H9 (cell line): Measurements from ENCODE around the gene PRCD. TPM values are rescaled to one million over a fixed set of nuclear protein-coding genes. Genes with fewer than 3 reads are reported as not detected.

Experiments
- DNase-seq: peaks from one replicate; pipeline ENCODE4 v3.0.0-alpha.2; 2017
- H2AFZ ChIP-seq: one replicate; pipeline ENCODE4 v1.6.1; 2013; ENCODE audit warnings: mild to moderate bottlenecking, low read length, control low read depth, moderate library complexity
- H2AK5ac ChIP-seq: 2 replicates; pipeline ENCODE4 v1.6.1; 2013; ENCODE audit warnings: low read length, control low read depth, mixed read lengths; ENCODE audit not compliant: insufficient read length
- H2BK120ac ChIP-seq: one replicate; pipeline ENCODE4 v1.6.1; 2013; ENCODE audit warnings: low read depth, mild to moderate bottlenecking, low read length, control low read depth, inconsistent platforms; ENCODE audit not compliant: poor library complexity, severe bottlenecking
- H2BK12ac ChIP-seq: 2 replicates; pipeline ENCODE4 v1.6.1; 2013; ENCODE audit warnings: low read length, control low read depth, mixed read lengths, low read depth; ENCODE audit not compliant: insufficient read length
- H2BK15ac ChIP-seq: 2 replicates; pipeline ENCODE4 v1.6.1; 2013; ENCODE audit warnings: low read depth, low read length, control low read depth
- H2BK20ac ChIP-seq: one replicate; pipeline ENCODE4 v1.6.1; 2013; ENCODE audit warnings: low read depth, mild to moderate bottlenecking, low read length, control low read depth, inconsistent platforms; ENCODE audit not compliant: poor library complexity, severe bottlenecking
- H2BK5ac ChIP-seq: 2 replicates; pipeline ENCODE4 v1.6.1; 2013; ENCODE audit warnings: low read length, control low read depth, mixed read lengths; ENCODE audit not compliant: insufficient read length
- H3K14ac ChIP-seq: 2 replicates; pipeline ENCODE4 v1.6.1; 2013; ENCODE audit warnings: low read length, control low read depth; ENCODE audit not compliant: insufficient read depth
- H3K18ac ChIP-seq: 2 replicates; pipeline ENCODE4 v1.6.1; 2013; ENCODE audit warnings: low read depth, mild to moderate bottlenecking, mixed read lengths, low read length, control low read depth; ENCODE audit not compliant: insufficient read length
- H3K23ac ChIP-seq: 2 replicates; pipeline ENCODE4 v1.6.1; 2013; ENCODE audit warnings: low read length, control low read depth, mixed read lengths, low read depth; ENCODE audit not compliant: insufficient read length
- H3K23me2 ChIP-seq: 2 replicates; pipeline ENCODE4 v1.6.1; 2013; ENCODE audit warnings: low read depth, mild to moderate bottlenecking, mixed read lengths, low read length, control low read depth; ENCODE audit not compliant: insufficient read length, poor library complexity, severe bottlenecking
- H3K27ac ChIP-seq: 2 replicates; pipeline ENCODE4 v1.5.1; 2013; ENCODE audit warnings: low read length, control low read depth, mixed read lengths, low read depth; ENCODE audit not compliant: insufficient read length
- H3K27me3 ChIP-seq: 2 replicates; pipeline ENCODE4 v1.6.1; 2013; ENCODE audit warnings: low read length, control low read depth, inconsistent platforms; ENCODE audit not compliant: insufficient read depth
- H3K4ac ChIP-seq: 2 replicates; pipeline ENCODE4 v1.6.1; 2013; ENCODE audit warnings: low read depth, mild to moderate bottlenecking, control low read depth, inconsistent platforms, low read length, moderate library complexity
- H3K4me1 ChIP-seq: 2 replicates; pipeline ENCODE4 v1.6.1; 2013; ENCODE audit warnings: low read length, control low read depth, inconsistent platforms; ENCODE audit not compliant: insufficient read depth
- H3K4me2 ChIP-seq: 2 replicates; pipeline ENCODE4 v1.6.1; 2013; ENCODE audit warnings: low read length, control low read depth, mixed read lengths; ENCODE audit not compliant: insufficient read length, insufficient read depth
- H3K56ac ChIP-seq: 2 replicates; pipeline ENCODE4 v1.6.1; 2013; ENCODE audit warnings: low read depth, mild to moderate bottlenecking, mixed read lengths, low read length, control low read depth; ENCODE audit not compliant: insufficient read length
- H3K79me1 ChIP-seq: 2 replicates; pipeline ENCODE4 v1.6.1; 2013; ENCODE audit warnings: low read depth, mild to moderate bottlenecking, moderate library complexity, low read length, control low read depth, inconsistent platforms; ENCODE audit not compliant: insufficient read depth, poor library complexity, severe bottlenecking
- H3K79me2 ChIP-seq: 2 replicates; pipeline ENCODE4 v1.6.1; 2013; ENCODE audit warnings: low read length, control low read depth, inconsistent platforms; ENCODE audit not compliant: insufficient read depth
- H3K9ac ChIP-seq: 2 replicates; pipeline ENCODE4 v1.6.1; 2013; ENCODE audit warnings: low read length, control low read depth, mixed read lengths; ENCODE audit not compliant: insufficient read length; ENCODE audit errors: extremely low read depth
- H3K9me3 ChIP-seq: one replicate; pipeline ENCODE4 v1.6.1; 2013; ENCODE audit warnings: low read depth, low read length, inconsistent platforms; ENCODE audit not compliant: control insufficient read depth
- H3T11ph ChIP-seq: one replicate; pipeline ENCODE4 v1.6.1; 2013; ENCODE audit warnings: mild to moderate bottlenecking, low read length, control low read depth, inconsistent platforms
- H4K20me1 ChIP-seq: one replicate; pipeline ENCODE4 v1.6.1; 2013; ENCODE audit not compliant: control insufficient read depth, insufficient read length, insufficient read depth
- H4K5ac ChIP-seq: 2 replicates; pipeline ENCODE4 v1.6.1; 2013; ENCODE audit warnings: low read depth, mild to moderate bottlenecking, mixed read lengths, low read length, control low read depth; ENCODE audit not compliant: insufficient read length
- H4K8ac ChIP-seq: replicated peaks from 2 replicates; pipeline ENCODE4 v1.6.1; 2013; ENCODE audit warnings: low read length, control low read depth, mixed read lengths, low read depth; ENCODE audit not compliant: insufficient read length
- H4K91ac ChIP-seq: 2 replicates; pipeline ENCODE4 v1.6.1; 2013; ENCODE audit warnings: low read depth, mild to moderate bottlenecking, moderate library complexity, mixed read lengths, low read length, control low read depth; ENCODE audit not compliant: insufficient read length
- H3K27ac Mint-ChIP-seq, 3 experiments: 2 replicates in 2 of 3; 3 replicates in 1 of 3; pipeline ENCODE4 v1.8.0; 2020 to 2021; ENCODE audit warnings: mixed read lengths in 3 of 3, mild to moderate bottlenecking in 1 of 3, moderate library complexity in 1 of 3
- H3K27me3 Mint-ChIP-seq: 2 replicates; pipeline ENCODE4 v1.8.0; 2021; ENCODE audit warnings: low read depth, mild to moderate bottlenecking, moderate library complexity, mixed read lengths
- H3K36me3 Mint-ChIP-seq, 3 experiments: 2 replicates in 2 of 3; 3 replicates in 1 of 3; pipeline ENCODE4 v1.8.0; 2020 to 2021; ENCODE audit warnings: low read depth in 3 of 3, mixed read lengths in 3 of 3; ENCODE audit not compliant: insufficient read depth in 1 of 3
- H3K4me1 Mint-ChIP-seq, 2 experiments: 2 replicates each; pipeline ENCODE4 v1.8.0; 2020; ENCODE audit warnings: mixed read lengths in 2 of 2
- H3K4me3 Mint-ChIP-seq, 2 experiments: 2 replicates in 1 of 2; 3 replicates in 1 of 2; pipeline ENCODE4 v1.8.0; 2020 to 2021; ENCODE audit warnings: mild to moderate bottlenecking in 2 of 2, mixed read lengths in 2 of 2, moderate library complexity in 1 of 2
- H3K9me3 Mint-ChIP-seq, 2 experiments: 2 replicates in 1 of 2; 3 replicates in 1 of 2; pipeline ENCODE4 v1.8.0; 2020; ENCODE audit warnings: mild to moderate bottlenecking in 2 of 2, mixed read lengths in 2 of 2, moderate library complexity in 1 of 2
- WGBS: extraction: QIAGEN DNeasy Blood & Tissue Kit; methylation state at CpG from one replicate; pipeline ENCODE4 v1.1.7; 2013; ENCODE audit warnings: missing lambda C conversion rate, low lambda C conversion rate, mixed read lengths; ENCODE audit not compliant: insufficient read length; ENCODE audit errors: extremely low coverage; 5-methylcytosine and 5-hydroxymethylcytosine counted together
- total RNA-seq: library from RNA; stranded (reverse); gene quantifications from 2 replicates; pipeline ENCODE4 v1.2.1, GENCODE V29; 2021
- TF ChIP-seq, protein P1 (sequence below): fragments of 200-600 bp; sonication (generic); conservative IDR thresholded peaks from 3 replicates; pipeline ENCODE4 v1.8.0; 2021; ENCODE audit warnings: antibody characterized with exemption, mild to moderate bottlenecking

The PRCD gene
- total RNA-seq, 1 experiment from 2014 or later, result 0.46 TPM

DNA sequence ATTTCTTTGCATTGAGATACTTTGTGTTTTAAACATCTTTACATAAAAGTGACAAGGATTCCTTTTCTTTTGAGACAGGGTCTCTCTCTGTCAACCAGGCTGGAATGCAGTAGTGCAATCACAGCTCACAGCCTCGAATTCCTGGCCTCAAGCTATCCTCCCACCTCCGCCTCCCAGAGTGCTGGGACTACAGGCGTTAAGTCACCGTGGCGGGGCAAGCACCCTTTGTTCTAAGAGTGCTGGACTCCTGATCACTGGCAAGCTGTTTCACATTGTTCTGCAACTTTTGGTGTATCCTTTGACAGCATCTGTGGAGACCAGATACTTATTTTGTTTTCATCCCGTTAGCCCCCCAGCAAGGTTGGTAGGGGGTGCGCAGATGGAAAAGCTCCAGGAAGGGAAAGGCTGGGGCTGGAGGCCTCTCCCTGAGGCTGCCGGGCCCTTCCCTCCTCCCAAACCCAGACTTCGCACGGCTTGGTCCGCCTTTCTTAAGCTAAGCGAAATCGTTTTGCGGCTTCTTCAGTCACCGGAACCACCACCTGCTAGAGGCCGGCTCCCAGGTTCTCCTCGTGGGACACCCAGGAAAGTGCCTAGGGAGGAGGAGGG, 44.7 kb downstream of the PRCD start:
- H2BK20ac ChIP-seq, result no peak overlapping the region
- Mint-ChIP-seq H3K4me1 (peaks cover 29 to 43% of the 10 kb centered on the region in 2 experiments), H3K4me3 (peak overlapping the region; percentile 59 to 80), H3K27me3 (peaks cover 80% of the 10 kb centered on the region), H3K27ac (no peak overlapping the region), H3K36me3 (no peaks in the 10 kb centered on the region; a peak in 1 of 7 replicates), H3K9me3 (peaks cover 2 to 11% of the 10 kb centered on the region in 2 experiments; a peak in 3 of 5 replicates)
- peaks cover 36% of the 10 kb centered on the region; the same call in 1 of the 2 replicates for H3K27me3 ChIP-seq
- no peaks in the 10 kb centered on the region for H3K79me1 ChIP-seq
- no peak overlapping the region for H4K8ac ChIP-seq
- H2AK5ac ChIP-seq, result no peak overlapping the region
- H3K14ac ChIP-seq, result no peak overlapping the region; the same call in 1 of the 2 replicates
- no peak overlapping the region for H2BK5ac ChIP-seq
- H2BK120ac ChIP-seq, result no peak overlapping the region
- no peaks in the 10 kb centered on the region for H3K79me2 ChIP-seq
- H2AFZ ChIP-seq, result no peak overlapping the region
- H2BK12ac ChIP-seq, result no peak overlapping the region
- no peak overlapping the region for H3K23ac ChIP-seq
- no peak overlapping the region for H3T11ph ChIP-seq
- WGBS, result no CpG with 5 or more reads among the region's 17 CpGs
- H3K23me2 ChIP-seq, result peaks cover 11% of the 10 kb centered on the region
- H3K4me2 ChIP-seq, result peak overlapping the region; percentile 67
- H3K9me3 ChIP-seq, result no peaks in the 10 kb centered on the region
- H3K4me1 ChIP-seq, result no peaks in the 10 kb centered on the region; the same call in 1 of the 2 replicates
- no peak overlapping the region for H2BK15ac ChIP-seq
- no peak overlapping the region for H3K9ac ChIP-seq
- H4K91ac ChIP-seq, result no peak overlapping the region
- no peak overlapping the region for H3K56ac ChIP-seq
- no peak overlapping the region for H4K5ac ChIP-seq
- no peak overlapping the region for H3K4ac ChIP-seq
- peaks cover 2% of the 10 kb centered on the region for H4K20me1 ChIP-seq
- no peak overlapping the region for H3K27ac ChIP-seq
- DNase-seq, result no peak
- H3K18ac ChIP-seq, result no peak overlapping the region
- TF ChIP-seq, protein P1, sequence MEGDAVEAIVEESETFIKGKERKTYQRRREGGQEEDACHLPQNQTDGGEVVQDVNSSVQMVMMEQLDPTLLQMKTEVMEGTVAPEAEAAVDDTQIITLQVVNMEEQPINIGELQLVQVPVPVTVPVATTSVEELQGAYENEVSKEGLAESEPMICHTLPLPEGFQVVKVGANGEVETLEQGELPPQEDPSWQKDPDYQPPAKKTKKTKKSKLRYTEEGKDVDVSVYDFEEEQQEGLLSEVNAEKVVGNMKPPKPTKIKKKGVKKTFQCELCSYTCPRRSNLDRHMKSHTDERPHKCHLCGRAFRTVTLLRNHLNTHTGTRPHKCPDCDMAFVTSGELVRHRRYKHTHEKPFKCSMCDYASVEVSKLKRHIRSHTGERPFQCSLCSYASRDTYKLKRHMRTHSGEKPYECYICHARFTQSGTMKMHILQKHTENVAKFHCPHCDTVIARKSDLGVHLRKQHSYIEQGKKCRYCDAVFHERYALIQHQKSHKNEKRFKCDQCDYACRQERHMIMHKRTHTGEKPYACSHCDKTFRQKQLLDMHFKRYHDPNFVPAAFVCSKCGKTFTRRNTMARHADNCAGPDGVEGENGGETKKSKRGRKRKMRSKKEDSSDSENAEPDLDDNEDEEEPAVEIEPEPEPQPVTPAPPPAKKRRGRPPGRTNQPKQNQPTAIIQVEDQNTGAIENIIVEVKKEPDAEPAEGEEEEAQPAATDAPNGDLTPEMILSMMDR, result no peak
